Stimulated activated naive CD8-positive, alpha-beta T cell treated with anti-CD3 and anti-CD28 coated beads, Interleukin-15, Interleukin-2, amounts not matched to agents 100 U/mL and 50 U/mL, for 24 hours (primary cell): ENCODE results near the gene ANKS3.
A peak's percentile ranks its signal among the peaks of the same experiment; 100 is the strongest.

Source experiments
- ATAC-seq: fragments of 150-1000 bp; cut with Tn5 transposase; one replicate; pipeline ENCODE4 v1.10.0; 2021
- DNase-seq: peaks from one replicate; pipeline ENCODE4 v3.0.0; 2021

ANKS3 gene

GRCh38 chr16:4667203-4667963, 66.7 kb downstream of the ANKS3 start:
- no peak for DNase-seq
- no peak for ATAC-seq

GRCh38 chr16:4666537-4667202, 67.4 kb downstream of the ANKS3 start:
- no peak for ATAC-seq
- no peak for DNase-seq

- ATAC-seq (peak; percentile 53), DNase-seq (peak; percentile 67)
Observed at GRCh38 chr16:4664538-4665418, 69.3 kb downstream of the ANKS3 start.

- ATAC-seq = peak; percentile 12
- DNase-seq = peak; percentile 38
Observed at GRCh38 chr16:4663777-4664465, 70.2 kb downstream of the ANKS3 start.

GRCh38 chr16:4663465-4663776, 70.7 kb downstream of the ANKS3 start:
- no peak for ATAC-seq
- no peak for DNase-seq

- DNase-seq = no peak
Observed at GRCh38 chr16:4661661-4662060, 72.4 kb downstream of the ANKS3 start.

GRCh38 chr16:4660454-4661007, 73.5 kb downstream of the ANKS3 start:
- peak; percentile 81 for ATAC-seq

More at GRCh38 chr16:4661661-4662060, 72.4 kb downstream of the ANKS3 start:
- no peak for ATAC-seq

GRCh38 chr16:4659363-4660353, 74.4 kb downstream of the ANKS3 start:
- ATAC-seq (no peak), DNase-seq (no peak)

More at GRCh38 chr16:4660454-4661007, 73.5 kb downstream of the ANKS3 start:
- DNase-seq = peak; percentile 85

- ATAC-seq = no peak
Observed at GRCh38 chr16:4656695-4657686, 77.1 kb downstream of the ANKS3 start.

GRCh38 chr16:4656221-4656620, 77.8 kb downstream of the ANKS3 start:
- no peak for ATAC-seq
- no peak for DNase-seq

More at GRCh38 chr16:4656695-4657686, 77.1 kb downstream of the ANKS3 start:
- no peak for DNase-seq

GRCh38 chr16:4655801-4656200, 78.3 kb downstream of the ANKS3 start:
- no peak for ATAC-seq
- no peak for DNase-seq

- DNase-seq = no peak
Observed at GRCh38 chr16:4654964-4655590, 79.0 kb downstream of the ANKS3 start.

GRCh38 chr16:4654011-4654963, 79.8 kb downstream of the ANKS3 start:
- DNase-seq (no peak), ATAC-seq (no peak)

More at GRCh38 chr16:4654964-4655590, 79.0 kb downstream of the ANKS3 start:
- no peak for ATAC-seq

GRCh38 chr16:4652561-4652960, 81.5 kb downstream of the ANKS3 start:
- ATAC-seq = no peak

GRCh38 chr16:4651827-4652226, 82.2 kb downstream of the ANKS3 start:
- ATAC-seq = no peak
- DNase-seq = no peak

More at GRCh38 chr16:4652561-4652960, 81.5 kb downstream of the ANKS3 start:
- no peak for DNase-seq

- DNase-seq (peak; percentile 87), ATAC-seq (peak; percentile 73)
Observed at GRCh38 chr16:4650443-4651074, 83.5 kb downstream of the ANKS3 start.
